ENCODE results near the gene MARS1. TPM values are rescaled to one million over a fixed set of nuclear protein-coding genes. Genes with fewer than 3 reads are reported as not detected.

Gene MARS1
- total RNA-seq, 1 donor from 2014 or later = 72.9 TPM

- no peak for DNase-seq (ENCODE audit: low read depth in 2 of 2)
These were observed 40.3 kb downstream of the MARS1 start for GRCh38 chr12:57528176-57528575.

GRCh38 chr12:57528831-57529555 is 41.1 kb downstream of the MARS1 start:
- no peak for DNase-seq (ENCODE audit: low read depth in 2 of 2)

GRCh38 chr12:57529831-57530230 is 42.0 kb downstream of the MARS1 start:
- DNase-seq (ENCODE audit: low read depth in 2 of 2) = no peak

- no peak for DNase-seq (ENCODE audit: low read depth in 2 of 2)
These were observed 42.7 kb downstream of the MARS1 start for GRCh38 chr12:57530396-57531142.

DNA sequence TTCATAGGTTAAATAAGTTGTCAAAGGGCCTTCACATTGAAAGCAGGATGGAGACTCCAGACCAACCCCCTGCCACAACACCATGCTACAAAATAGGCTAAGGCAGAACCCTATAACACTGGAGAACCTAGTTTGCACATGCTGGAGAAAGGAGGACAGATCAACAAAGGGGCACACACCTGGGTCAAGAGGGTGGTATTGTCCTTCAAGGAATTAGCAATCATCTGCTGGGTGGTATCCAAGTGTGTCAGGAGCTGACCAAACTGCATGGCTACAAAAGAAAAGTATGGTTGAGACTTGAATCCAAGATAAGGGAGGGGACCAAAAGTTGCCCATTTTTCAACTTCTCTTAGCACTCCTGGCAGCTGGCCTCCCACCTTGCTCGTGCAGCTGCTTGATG is 44.0 kb downstream of the MARS1 start:
- no peak for DNase-seq (ENCODE audit: low read depth in 2 of 2)

DNA sequence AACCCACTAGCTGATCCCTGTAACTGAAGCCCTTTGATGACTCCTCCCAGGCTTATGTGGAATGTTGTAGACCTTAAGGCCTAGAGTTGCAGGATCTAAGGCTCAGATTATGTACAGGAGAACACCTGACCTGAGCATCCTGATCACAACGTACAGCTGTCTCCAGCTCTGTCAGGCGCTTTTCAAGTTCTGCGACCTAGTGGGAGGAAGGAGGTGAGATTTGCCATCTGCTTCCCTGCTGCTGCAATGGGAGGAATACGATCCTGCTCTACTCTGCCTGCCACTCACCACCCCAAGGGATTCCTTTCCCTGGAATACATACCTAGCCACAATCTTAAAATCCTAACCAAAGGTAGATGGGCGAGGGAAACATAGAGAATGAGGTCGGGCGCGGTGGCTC is 45.2 kb downstream of the MARS1 start:
- no peak for DNase-seq (ENCODE audit: low read depth in 2 of 2)

DNA sequence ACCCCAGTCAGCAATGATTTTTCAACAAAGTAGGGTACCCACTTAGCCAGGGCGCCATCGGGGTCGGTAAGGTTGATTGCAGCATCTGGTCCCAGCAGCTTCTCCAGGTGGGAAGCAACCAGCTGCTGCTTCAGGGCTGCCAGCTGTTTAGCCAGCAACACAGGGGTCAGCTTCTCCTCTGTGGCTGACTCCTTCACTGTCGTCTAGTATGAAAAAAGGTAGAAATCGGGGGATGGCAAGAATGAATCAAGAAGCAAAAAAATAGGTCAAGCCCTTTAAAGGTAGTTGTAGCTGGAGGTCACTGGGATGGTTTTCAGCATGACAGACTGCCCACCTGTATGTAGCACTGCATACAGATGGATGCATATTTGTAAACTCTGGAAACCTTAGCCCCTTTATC is 46.4 kb downstream of the MARS1 start:
- DNase-seq (ENCODE audit: low read depth in 2 of 2) = no peak

DNA sequence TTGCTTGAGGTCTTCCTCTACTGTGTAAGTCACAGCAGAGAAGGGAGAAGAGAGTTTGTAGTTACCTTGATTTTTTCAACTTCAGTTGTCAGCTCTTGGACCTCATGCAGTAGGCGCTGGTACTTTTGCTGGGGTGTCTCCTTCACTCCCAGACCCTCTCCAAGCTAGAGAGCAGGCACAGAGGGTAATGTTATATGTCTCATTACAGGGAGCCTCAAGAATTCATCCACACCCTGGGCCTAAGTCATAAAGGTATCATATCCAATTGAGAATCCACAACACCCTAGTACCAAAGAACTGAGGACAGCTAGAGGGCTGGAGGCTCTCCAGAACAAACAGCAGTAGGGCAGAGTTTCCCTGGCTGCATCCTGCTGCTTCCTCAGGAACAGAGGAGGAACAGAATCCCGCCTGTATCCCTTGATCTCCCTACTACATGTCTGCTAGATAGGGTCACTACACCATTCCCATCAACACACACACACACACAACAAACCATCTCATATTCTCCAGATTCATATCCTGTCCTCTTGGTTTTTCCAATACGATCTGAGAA is 47.2 kb downstream of the MARS1 start:
- peak in 1 of 2 donors; percentile 51 for DNase-seq (ENCODE audit: low read depth in 2 of 2)

- DNase-seq (ENCODE audit: low read depth in 2 of 2) = no peak
These were observed 48.1 kb downstream of the MARS1 start for GRCh38 chr12:57535764-57536596.

- no peak for DNase-seq (ENCODE audit: low read depth in 2 of 2)
These were observed 48.7 kb downstream of the MARS1 start for GRCh38 chr12:57536597-57536942.

GRCh38 chr12:57539134-57539768 is 51.4 kb downstream of the MARS1 start:
- no peak for DNase-seq (ENCODE audit: low read depth in 2 of 2)

- DNase-seq (ENCODE audit: low read depth in 2 of 2) = no peak
These were observed 53.1 kb downstream of the MARS1 start for GRCh38 chr12:57541001-57541400.

GRCh38 chr12:57541717-57542116 is 53.8 kb downstream of the MARS1 start:
- no peak for DNase-seq (ENCODE audit: low read depth in 2 of 2)

- peak in 1 of 2 donors; percentile 45 for DNase-seq (ENCODE audit: low read depth in 2 of 2)
These were observed 55.7 kb downstream of the MARS1 start for GRCh38 chr12:57543581-57543980.

- DNase-seq (ENCODE audit: low read depth in 2 of 2) = peak in 1 of 2 donors; percentile 24
These were observed 58.1 kb downstream of the MARS1 start for GRCh38 chr12:57545809-57546437.

DNA sequence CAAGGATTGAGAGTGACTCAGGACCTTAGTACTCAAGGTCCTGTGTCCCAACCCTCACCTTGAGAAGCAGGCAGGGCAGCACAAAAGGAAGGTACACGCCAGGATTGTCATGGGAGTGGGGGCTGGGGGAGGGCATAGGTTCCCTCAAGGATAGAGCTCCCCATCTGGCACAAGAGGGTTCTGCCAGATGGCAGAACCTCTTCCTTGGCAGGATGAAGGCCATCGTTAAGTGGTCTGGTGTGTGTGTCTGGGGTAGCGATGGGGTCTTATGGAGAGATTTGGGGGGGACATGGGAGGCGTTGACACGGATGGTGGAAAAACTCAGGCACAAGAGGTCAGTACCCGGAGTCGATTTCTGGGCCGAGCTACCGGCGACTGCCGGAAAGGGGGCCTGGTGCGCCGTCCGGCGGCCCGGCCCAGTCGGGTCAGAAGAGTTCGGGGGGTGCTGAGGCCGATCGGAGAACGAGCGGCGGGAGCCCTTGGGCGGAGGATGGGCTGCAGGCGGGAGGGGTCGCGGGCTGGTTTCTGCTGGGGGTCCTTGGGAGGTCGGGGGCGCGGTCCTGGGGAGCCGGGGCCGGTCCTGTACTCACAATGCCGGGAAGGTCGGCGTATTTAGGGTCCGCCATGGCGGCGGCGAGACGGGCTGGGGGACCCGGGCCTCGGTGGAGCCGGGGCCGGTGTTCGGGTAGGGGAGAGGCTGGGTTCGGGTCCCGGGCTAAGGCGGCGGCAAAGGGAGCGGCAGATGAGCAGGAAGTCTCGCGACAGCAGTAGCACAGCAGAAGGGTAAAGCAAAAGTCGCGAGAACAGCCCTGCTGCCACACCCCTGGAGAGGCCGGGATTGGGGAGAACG is 58.8 kb downstream of the MARS1 start, which contains the start of gene DCTN2:
Gene DCTN2, minus strand, starts transcription at position 755 of the 850 bp plus-strand sequence. Its CDS starts 129 bp downstream, at position 626.
- DNase-seq (ENCODE audit: low read depth in 2 of 2) = peak; percentile 94 to 98

DNA sequence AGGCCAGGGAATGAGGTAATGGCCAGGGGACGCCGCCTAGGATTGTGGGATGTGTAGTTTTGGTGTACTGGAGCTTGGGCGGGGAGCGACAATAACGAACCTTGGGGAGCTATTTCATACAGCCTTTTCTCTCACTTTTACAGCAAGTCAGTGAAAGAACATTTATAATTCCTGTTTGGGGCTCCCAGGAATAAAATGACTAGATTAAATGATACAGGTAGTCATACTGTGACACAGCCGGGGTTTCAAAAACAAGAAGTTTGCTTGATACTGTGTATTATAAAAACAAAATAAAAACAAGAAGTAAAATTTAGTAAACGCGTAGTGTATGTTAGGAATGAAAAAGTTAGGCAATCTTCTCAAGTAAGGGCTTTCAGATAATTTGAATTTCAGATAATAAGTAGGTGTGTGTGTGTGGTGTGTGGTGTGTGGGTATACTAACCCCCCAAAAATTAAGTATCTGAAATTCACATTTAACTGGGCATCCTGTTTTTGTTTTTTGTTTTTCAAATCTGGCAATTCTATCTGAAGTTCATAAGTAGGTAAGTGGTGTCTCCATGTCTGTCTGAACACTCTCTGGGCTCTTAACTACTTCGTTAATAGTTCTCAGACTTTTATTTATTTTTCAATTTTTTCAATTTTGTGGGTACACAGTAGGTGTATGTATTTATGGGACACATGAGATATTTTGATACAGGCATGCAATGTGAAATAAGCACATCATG is 59.6 kb downstream of the MARS1 start:
- DNase-seq (ENCODE audit: low read depth in 2 of 2) = no peak

DNA sequence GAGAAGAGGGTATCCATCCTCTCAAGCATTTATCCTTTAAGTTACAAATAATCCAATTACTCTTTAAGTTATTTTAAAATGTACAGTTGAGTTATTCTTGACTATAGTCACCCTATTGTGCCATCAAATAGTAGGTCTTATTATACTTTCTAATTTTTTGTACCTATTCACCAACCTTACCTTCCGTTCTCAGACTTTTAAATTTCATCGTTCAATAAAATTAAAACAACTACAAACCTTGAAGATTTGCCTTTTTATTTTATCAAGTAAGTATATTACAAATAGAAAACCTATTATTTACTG is 60.1 kb downstream of the MARS1 start:
- DNase-seq (ENCODE audit: low read depth in 2 of 2) = no peak

GRCh38 chr12:57548488-57548887 is 60.6 kb downstream of the MARS1 start:
- DNase-seq (ENCODE audit: low read depth in 2 of 2) = no peak

Data from dermis microvascular lymphatic vessel endothelial cell (primary cell).